Stomach smooth muscle (tissue), 2 donors: Measurements from ENCODE around the gene SCGB1C1.
A peak's percentile ranks its signal among the peaks of the same experiment; 100 is the strongest.

Source experiments
- H3K27ac ChIP-seq: one replicate; pipeline ENCODE4 v1.7.0; 2013; ENCODE audit warnings: mild to moderate bottlenecking, low read length, inconsistent platforms
- H3K27me3 ChIP-seq, 2 donors: one replicate each; pipeline ENCODE4 v1.7.0; 2013; ENCODE audit warnings: low read length in 2 of 2; ENCODE audit not compliant: insufficient read depth in 2 of 2, control insufficient read depth in 1 of 2
- H3K36me3 ChIP-seq, 2 donors: one replicate each; pipeline ENCODE4 v1.7.0; 2013; ENCODE audit warnings: low read length in 2 of 2; ENCODE audit not compliant: control insufficient read depth in 2 of 2, insufficient read depth in 2 of 2
- H3K4me1 ChIP-seq: one replicate; pipeline ENCODE4 v1.7.0; 2013; ENCODE audit warnings: low read length; ENCODE audit not compliant: control insufficient read depth, insufficient read depth
- H3K4me3 ChIP-seq, 2 donors: one replicate each; pipeline ENCODE4 v1.7.0; 2013; ENCODE audit warnings: low read length in 2 of 2
- H3K9ac ChIP-seq, 2 donors: one replicate each; pipeline ENCODE4 v1.7.0; 2013; ENCODE audit warnings: low read length in 2 of 2, mild to moderate bottlenecking in 1 of 2
- H3K9me3 ChIP-seq, 2 donors: one replicate each; pipeline ENCODE4 v1.7.0; 2013; ENCODE audit warnings: low read length in 2 of 2; ENCODE audit not compliant: control insufficient read depth in 2 of 2
- donor health status: healthy.
- donor health status: Pancreatic carcinoma.

Gene SCGB1C1

GRCh38 chr11:199004-199581 is 6.2 kb downstream of the SCGB1C1 start:
- Histone ChIP-seq H3K9ac (no peak overlapping the region), H3K27ac (no peak overlapping the region), H3K4me1 (peaks cover 3% of the 10 kb centered on the region), H3K36me3 (peaks cover 7 to 24% of the 10 kb centered on the region in 2 donors), H3K9me3 (no peaks in the 10 kb centered on the region), H3K4me3 (no peak overlapping the region), H3K27me3 (no peaks in the 10 kb centered on the region)

DNA sequence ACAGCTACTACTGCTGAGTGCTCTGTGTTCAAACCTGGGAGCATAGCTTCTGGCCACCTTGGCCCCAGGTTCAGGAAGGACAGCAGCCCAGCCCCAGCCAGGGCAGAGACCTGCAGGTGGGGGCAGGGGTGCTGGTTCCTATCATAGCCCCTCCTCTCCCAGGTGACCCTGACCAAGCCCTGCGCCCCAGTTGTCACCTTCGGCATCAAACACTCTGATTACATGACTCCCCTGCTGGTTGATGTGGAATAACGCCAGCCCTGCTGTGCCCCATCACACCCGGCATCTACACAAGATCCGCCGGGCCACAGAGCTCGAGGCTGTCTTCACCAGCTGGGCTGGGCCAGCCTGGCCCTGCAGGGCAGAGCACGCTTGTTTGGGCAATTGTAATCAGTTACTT is 6.9 kb downstream of the SCGB1C1 start:
- Histone ChIP-seq H3K9me3 (no peaks in the 10 kb centered on the region), H3K27ac (no peak overlapping the region), H3K4me1 (peaks cover 10% of the 10 kb centered on the region), H3K36me3 (peaks cover 14 to 30% of the 10 kb centered on the region in 2 donors), H3K9ac (no peak overlapping the region), H3K4me3 (no peak overlapping the region), H3K27me3 (no peaks in the 10 kb centered on the region)

- Histone ChIP-seq H3K27me3 (no peaks in the 10 kb centered on the region), H3K36me3 (peaks cover 20 to 35% of the 10 kb centered on the region in 2 donors), H3K4me1 (peaks cover 16% of the 10 kb centered on the region), H3K9me3 (no peaks in the 10 kb centered on the region), H3K9ac (no peak overlapping the region), H3K27ac (no peak overlapping the region), H3K4me3 (no peak overlapping the region)
Observed at GRCh38 chr11:200224-201003, 7.5 kb downstream of the SCGB1C1 start.

- H3K36me3 ChIP-seq = peaks cover 21 to 37% of the 10 kb centered on the region in 2 donors
- peaks cover 30% of the 10 kb centered on the region for H3K4me1 ChIP-seq
- no peaks in the 10 kb centered on the region for H3K27me3 ChIP-seq
- H3K27ac ChIP-seq = no peak overlapping the region
- H3K9ac ChIP-seq = no peak overlapping the region
- H3K9me3 ChIP-seq = no peaks in the 10 kb centered on the region
- H3K4me3 ChIP-seq = no peak overlapping the region
Observed at GRCh38 chr11:201966-202365, 9.1 kb downstream of the SCGB1C1 start.

GRCh38 chr11:202490-202889 is 9.6 kb downstream of the SCGB1C1 start:
- Histone ChIP-seq H3K9me3 (no peaks in the 10 kb centered on the region), H3K4me1 (peaks cover 30% of the 10 kb centered on the region), H3K27ac (no peak overlapping the region), H3K27me3 (no peaks in the 10 kb centered on the region), H3K9ac (no peak overlapping the region), H3K4me3 (no peak overlapping the region), H3K36me3 (peaks cover 21 to 37% of the 10 kb centered on the region in 2 donors)

DNA sequence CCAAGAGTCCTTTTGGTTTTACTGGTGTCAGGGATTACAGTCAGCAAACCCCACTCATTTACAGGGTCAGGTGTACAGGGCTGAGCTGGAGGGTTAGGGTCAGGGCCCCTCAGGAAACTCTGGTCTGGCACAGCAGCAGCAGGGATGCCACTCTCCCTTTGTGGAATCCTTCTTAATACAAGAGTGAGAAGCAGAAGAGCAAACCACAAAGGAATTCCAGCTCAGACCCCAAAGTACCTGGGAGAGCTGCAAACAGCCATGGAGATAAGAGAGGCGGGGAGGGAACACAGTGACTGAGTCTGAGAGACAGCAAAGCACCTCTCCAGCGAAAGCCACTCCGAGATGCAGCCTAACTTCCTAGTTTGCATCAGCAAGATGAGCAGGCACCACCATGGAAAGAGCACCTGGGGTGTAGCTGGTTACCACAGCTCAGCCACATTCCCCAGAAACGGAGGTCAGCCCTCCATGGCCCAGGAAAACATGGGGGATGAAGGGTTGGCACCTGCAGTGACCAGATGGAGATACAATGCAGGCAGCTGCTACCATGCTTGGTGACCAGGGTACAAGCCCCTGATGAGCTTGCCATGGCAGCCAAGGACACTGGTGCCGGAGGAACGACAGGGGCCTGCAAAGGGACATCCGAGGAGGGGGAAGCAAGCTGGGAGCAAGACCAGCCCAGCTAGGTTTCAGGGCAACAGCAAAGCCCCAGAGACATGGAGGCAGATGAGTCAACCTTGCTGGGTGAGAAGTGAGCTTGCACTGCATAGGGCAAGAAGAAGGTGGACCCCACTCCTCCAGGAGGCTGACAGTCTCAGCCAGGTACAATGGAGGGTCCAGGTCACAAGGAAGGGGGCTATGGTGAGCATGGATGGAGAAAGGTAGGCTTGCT is 10.4 kb downstream of the SCGB1C1 start:
- H3K36me3 ChIP-seq = peaks cover 21 to 37% of the 10 kb centered on the region in 2 donors
- H3K4me1 ChIP-seq = peaks cover 35% of the 10 kb centered on the region
- H3K27me3 ChIP-seq = no peaks in the 10 kb centered on the region
- H3K27ac ChIP-seq = no peak overlapping the region
- H3K4me3 ChIP-seq = no peak overlapping the region
- no peaks in the 10 kb centered on the region for H3K9me3 ChIP-seq
- no peak overlapping the region for H3K9ac ChIP-seq

- no peak overlapping the region for H3K9ac ChIP-seq
- H3K27me3 ChIP-seq = no peaks in the 10 kb centered on the region
- H3K4me1 ChIP-seq = peaks cover 37% of the 10 kb centered on the region
- no peak overlapping the region for H3K4me3 ChIP-seq
- H3K27ac ChIP-seq = no peak overlapping the region
- no peaks in the 10 kb centered on the region for H3K9me3 ChIP-seq
- H3K36me3 ChIP-seq = peaks cover 21 to 37% of the 10 kb centered on the region in 2 donors
Observed at GRCh38 chr11:203945-204586, 11.2 kb downstream of the SCGB1C1 start.

- H3K36me3 ChIP-seq = peaks cover 21 to 39% of the 10 kb centered on the region in 2 donors
- H3K4me3 ChIP-seq = no peak overlapping the region
- no peak overlapping the region for H3K27ac ChIP-seq
- H3K9ac ChIP-seq = no peak overlapping the region
- H3K9me3 ChIP-seq = no peaks in the 10 kb centered on the region
- peaks cover 43% of the 10 kb centered on the region for H3K4me1 ChIP-seq
- no peaks in the 10 kb centered on the region for H3K27me3 ChIP-seq
Observed at GRCh38 chr11:204587-205109, 11.8 kb downstream of the SCGB1C1 start.

DNA sequence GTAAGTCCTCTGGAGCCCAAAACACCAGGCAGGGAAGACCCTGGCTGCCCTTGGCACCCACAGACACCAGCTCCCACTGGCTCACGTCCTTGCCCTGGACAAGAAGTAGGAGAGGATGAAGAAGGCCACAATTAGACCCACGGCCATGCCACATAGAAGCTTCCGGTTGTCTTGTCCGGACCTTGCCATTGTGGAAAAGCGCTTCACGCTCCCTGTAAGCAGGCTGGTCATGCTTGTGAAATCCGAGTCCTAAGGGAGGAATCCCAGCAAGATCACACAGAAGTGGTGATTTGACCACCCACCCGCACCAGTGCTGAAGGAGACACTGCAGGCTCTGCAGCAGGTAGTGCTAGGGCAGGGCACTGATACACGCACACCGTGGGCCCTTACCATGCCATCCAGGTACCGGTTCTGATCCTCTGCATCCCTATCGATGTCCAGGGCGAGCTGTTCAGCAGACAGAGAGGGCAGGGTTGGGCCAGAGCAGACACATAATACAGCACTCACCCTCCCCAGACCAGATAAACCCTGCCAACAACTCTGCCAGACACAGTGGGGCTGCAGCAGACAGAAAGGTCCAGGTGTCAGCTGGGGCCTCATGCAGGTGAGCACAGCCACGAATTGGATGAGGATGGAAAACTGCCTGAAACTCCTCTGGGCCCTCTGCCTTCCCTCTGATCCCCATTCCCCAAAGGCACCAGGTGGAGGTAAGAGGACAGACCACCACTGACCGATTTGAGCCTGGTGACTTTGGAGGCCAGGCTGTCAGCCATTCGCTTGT is 12.5 kb downstream of the SCGB1C1 start:
- H3K36me3 ChIP-seq = peaks cover 21 to 41% of the 10 kb centered on the region in 2 donors
- no peak overlapping the region for H3K27ac ChIP-seq
- H3K9ac ChIP-seq = peak overlapping the region; percentile 91 to 95
- no peaks in the 10 kb centered on the region for H3K9me3 ChIP-seq
- no peaks in the 10 kb centered on the region for H3K27me3 ChIP-seq
- peak overlapping the region; percentile 92 to 96 for H3K4me3 ChIP-seq
- H3K4me1 ChIP-seq = peaks cover 50% of the 10 kb centered on the region
